Neural crest cell (in vitro differentiated cells): ENCODE measurements around the gene COL20A1. TPM values are rescaled to one million over a fixed set of nuclear protein-coding genes. Genes with fewer than 3 reads are reported as not detected.

Source experiments
- DNase-seq: peaks from one replicate; pipeline ENCODE4 v3.0.0; 2021; ENCODE audit warnings: low read depth, mixed read lengths, low spot score
- H3K27ac Mint-ChIP-seq: one replicate; pipeline ENCODE4 v1.8.0; 2021; ENCODE audit warnings: mild to moderate bottlenecking, mixed read lengths; ENCODE audit not compliant: unreplicated experiment
- H3K27me3 Mint-ChIP-seq: 2 replicates; pipeline ENCODE4 v1.8.0; 2021; ENCODE audit warnings: low read depth, mild to moderate bottlenecking, mixed read lengths
- H3K36me3 Mint-ChIP-seq: 2 replicates; pipeline ENCODE4 v1.8.0; 2021; ENCODE audit warnings: low read depth, mild to moderate bottlenecking, mixed read lengths
- H3K4me1 Mint-ChIP-seq: 2 replicates; pipeline ENCODE4 v1.8.0; 2021; ENCODE audit warnings: mixed read lengths
- H3K4me3 Mint-ChIP-seq: one replicate; pipeline ENCODE4 v1.8.0; 2021; ENCODE audit warnings: mild to moderate bottlenecking, mixed read lengths
- H3K9me3 Mint-ChIP-seq: 2 replicates; pipeline ENCODE4 v1.8.0; 2021; ENCODE audit warnings: mixed read lengths
- long read RNA-seq: library from polyadenylated mRNA; unstranded; transcript quantifications from one replicate; pipeline ENCODE4 v2.0.0, GENCODE V29; 2020
- total RNA-seq: library from RNA; stranded (reverse); gene quantifications from 2 replicates; pipeline ENCODE4 v1.2.1, GENCODE V29; 2021
- TF ChIP-seq, protein P1 (sequence below): fragments of 200-600 bp; sonication (generic); conservative IDR thresholded peaks from 2 replicates; pipeline ENCODE4 v1.5.0; 2021; ENCODE audit warnings: antibody characterized with exemption, mild to moderate bottlenecking

COL20A1 gene
- total RNA-seq: 8.9 and 10.2 TPM in 2 replicates
- long read RNA-seq: 0 reads

DNA sequence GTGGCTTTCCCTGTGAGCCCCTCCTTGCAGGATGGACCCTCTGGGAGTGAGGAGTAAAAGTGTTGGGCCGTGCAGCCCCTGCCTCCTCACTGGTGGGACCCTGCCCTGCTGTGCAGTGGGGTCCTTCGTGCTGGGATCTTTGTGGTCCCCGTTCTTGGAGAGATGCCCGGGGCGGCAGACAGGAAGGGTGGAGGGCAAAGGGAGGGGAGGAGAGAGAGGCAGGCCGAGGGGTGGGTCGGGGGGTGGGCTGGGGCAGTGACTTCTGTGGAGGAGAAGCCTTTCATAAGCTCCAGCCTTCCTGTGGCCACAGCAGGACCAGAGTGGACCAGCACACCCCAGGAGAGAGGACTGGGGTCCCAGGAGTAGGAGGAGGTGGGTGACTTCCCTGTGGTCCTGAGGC, at the start of gene COL20A1:
Gene COL20A1 (plus strand): TSS at position 283 of the 400 bp plus-strand sequence. CDS start 1,922 bp downstream, outside the sequence.
- Mint-ChIP-seq H3K27me3 (peaks cover 4% of the 10 kb centered on the region), H3K4me1 (peaks cover 26% of the 10 kb centered on the region), H3K27ac (no peak within 1 kb of the TSS), H3K4me3 (no peak within 1 kb of the TSS), H3K36me3 (no peaks in the 10 kb centered on the region), H3K9me3 (no peaks in the 10 kb centered on the region)
- TF ChIP-seq, protein P1, sequence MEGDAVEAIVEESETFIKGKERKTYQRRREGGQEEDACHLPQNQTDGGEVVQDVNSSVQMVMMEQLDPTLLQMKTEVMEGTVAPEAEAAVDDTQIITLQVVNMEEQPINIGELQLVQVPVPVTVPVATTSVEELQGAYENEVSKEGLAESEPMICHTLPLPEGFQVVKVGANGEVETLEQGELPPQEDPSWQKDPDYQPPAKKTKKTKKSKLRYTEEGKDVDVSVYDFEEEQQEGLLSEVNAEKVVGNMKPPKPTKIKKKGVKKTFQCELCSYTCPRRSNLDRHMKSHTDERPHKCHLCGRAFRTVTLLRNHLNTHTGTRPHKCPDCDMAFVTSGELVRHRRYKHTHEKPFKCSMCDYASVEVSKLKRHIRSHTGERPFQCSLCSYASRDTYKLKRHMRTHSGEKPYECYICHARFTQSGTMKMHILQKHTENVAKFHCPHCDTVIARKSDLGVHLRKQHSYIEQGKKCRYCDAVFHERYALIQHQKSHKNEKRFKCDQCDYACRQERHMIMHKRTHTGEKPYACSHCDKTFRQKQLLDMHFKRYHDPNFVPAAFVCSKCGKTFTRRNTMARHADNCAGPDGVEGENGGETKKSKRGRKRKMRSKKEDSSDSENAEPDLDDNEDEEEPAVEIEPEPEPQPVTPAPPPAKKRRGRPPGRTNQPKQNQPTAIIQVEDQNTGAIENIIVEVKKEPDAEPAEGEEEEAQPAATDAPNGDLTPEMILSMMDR: no peak
- DNase-seq: no peak

- Mint-ChIP-seq H3K4me3 (peak overlapping the region; percentile 31), H3K27ac (no peak overlapping the region), H3K9me3 (no peaks in the 10 kb centered on the region), H3K36me3 (no peaks in the 10 kb centered on the region), H3K27me3 (no peaks in the 10 kb centered on the region), H3K4me1 (peaks cover 8% of the 10 kb centered on the region)
- TF ChIP-seq, protein P1: no peak
- DNase-seq: no peak
Observed at GRCh38 chr20:63243604-63244247, 49.3 kb upstream of the COL20A1 start.

DNA sequence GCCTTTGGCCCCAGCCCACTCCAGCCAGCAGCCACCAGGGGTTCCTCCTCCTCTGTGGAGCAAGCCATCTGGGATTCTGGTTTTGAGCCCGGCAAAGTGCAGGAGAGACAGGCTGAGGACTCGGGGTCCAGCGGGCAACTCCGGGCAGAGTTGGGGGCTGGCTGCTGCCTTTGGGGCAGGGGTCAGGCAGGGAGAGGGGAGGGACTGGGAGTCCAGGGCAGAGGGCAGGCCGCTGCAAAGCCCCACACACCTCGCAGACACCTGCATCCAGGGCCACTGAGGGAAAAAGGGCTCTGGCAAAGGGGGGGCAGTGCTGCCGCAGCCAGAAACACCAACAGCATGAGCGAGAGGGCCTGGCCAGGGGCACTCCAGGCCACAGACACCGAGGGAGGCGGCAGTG, 48.5 kb upstream of the COL20A1 start:
- Mint-ChIP-seq H3K27ac (no peak overlapping the region), H3K9me3 (no peaks in the 10 kb centered on the region), H3K4me1 (peaks cover 12% of the 10 kb centered on the region), H3K36me3 (no peaks in the 10 kb centered on the region), H3K4me3 (no peak overlapping the region), H3K27me3 (no peaks in the 10 kb centered on the region)
- TF ChIP-seq, protein P1: no peak
- DNase-seq: no peak

DNA sequence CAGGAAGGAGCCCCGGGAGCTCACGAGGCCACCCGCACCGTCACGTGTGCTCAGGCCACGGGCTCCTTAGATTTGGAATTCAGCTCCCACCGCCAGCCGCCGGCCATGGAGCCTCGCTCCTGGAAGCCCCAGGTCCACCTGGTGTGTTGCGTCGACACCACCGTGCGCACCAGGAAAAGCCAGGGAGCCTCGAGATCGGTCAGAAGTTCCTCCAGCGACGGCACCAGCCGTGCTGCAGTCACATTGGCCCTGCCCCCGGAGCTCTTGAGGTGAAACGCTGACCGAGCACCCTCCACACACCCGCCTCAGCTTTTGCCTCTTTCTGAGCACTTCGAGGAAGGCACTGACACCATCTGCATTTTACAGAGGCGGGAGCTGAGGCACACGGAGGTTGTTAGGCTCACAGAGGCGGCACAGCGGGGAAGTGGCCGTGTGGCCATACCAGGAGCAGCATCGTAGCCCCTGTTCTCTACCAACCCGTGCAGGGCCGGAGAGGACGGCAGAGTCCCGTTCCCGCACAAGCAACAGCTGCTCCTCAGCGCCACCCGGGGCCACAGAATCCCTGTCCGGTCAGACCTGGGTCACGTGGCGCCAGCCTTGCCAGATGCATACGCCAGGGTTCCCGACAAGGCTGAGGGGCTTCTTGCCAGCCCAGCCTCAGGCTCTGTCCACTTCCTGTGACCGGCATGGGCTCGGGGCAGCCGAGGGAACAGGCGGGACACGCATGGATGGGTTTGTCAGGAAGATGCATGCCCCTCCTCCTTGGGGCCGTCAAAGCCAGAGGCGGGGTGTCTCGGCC, 46.3 kb upstream of the COL20A1 start:
- peaks cover 25% of the 10 kb centered on the region for H3K4me1 Mint-ChIP-seq
- H3K27ac Mint-ChIP-seq: no peak overlapping the region
- H3K36me3 Mint-ChIP-seq: no peaks in the 10 kb centered on the region
- no peaks in the 10 kb centered on the region for H3K27me3 Mint-ChIP-seq
- DNase-seq: no peak
- no peaks in the 10 kb centered on the region for H3K9me3 Mint-ChIP-seq
- TF ChIP-seq, protein P1: no peak
- no peak overlapping the region for H3K4me3 Mint-ChIP-seq

DNA sequence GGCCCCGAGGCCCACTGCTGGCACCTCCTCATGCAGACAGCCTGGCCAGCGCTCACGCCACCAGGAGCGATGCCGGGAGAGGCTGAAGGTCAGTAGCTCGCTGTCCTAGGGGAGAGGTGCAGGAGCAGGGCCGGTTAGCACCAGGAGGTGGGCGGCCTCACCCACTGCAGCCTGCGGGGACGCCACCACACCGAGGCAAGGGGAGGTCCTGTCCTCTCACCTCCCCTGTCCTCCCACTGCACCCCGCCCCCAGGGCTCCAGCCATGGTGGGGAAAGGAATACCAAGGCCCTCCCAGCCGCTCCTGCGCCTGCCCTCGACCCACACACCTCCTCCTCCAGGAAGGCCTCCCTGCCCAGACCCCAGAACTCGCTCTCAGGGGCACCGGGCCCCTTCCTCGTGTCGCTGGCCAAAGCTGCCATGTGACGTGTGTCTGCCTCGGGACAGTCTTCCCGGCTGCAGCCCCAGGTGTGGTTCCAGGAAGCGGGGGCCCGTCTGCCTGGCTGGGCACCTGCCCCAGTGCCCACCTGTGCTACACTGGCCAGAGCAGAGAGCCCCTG, 45.2 kb upstream of the COL20A1 start:
- no peak overlapping the region for H3K27ac Mint-ChIP-seq
- no peak for DNase-seq
- peaks cover 27% of the 10 kb centered on the region for H3K4me1 Mint-ChIP-seq
- H3K27me3 Mint-ChIP-seq: no peaks in the 10 kb centered on the region
- TF ChIP-seq, protein P1: no peak
- no peak overlapping the region for H3K4me3 Mint-ChIP-seq
- no peaks in the 10 kb centered on the region for H3K9me3 Mint-ChIP-seq
- H3K36me3 Mint-ChIP-seq: no peaks in the 10 kb centered on the region
